ENCODE results near the gene DDX10. TPM values are rescaled to one million over a fixed set of nuclear protein-coding genes. Genes with fewer than 3 reads are reported as not detected.
"Not testable (repeated sequence)": the region's sequence is repeated elsewhere in the genome, so short reads cannot be mapped to it uniquely, and the experiment has no call there.

Gene DDX10
- polyA plus RNA-seq, 1 experiment, result 11.0 TPM

GRCh38 chr11:108817976-108818375 lies 153.1 kb downstream of the DDX10 start:
- H3K4me3 ChIP-seq (ENCODE audit: low read depth, low read length), result no peak overlapping the region
- no peaks in the 10 kb centered on the region for H3K36me3 ChIP-seq (ENCODE audit: control insufficient read depth, insufficient read depth, low read length)
- POLR2A ChIA-PET, result no interaction called here
- CTCF ChIA-PET, result no interaction called here
- TF ChIP-seq CTCF (IDR thresholded peaks at IDR 0.05; ENCODE audit: insufficient read depth, low read depth, low read length), result no peak
- no peak for DNase-seq (ENCODE audit: low read depth)
- H3K27me3 ChIP-seq (ENCODE audit: control insufficient read depth, insufficient read depth, low read length), result no peaks in the 10 kb centered on the region

- ChIA-PET POLR2A (no interaction called here), CTCF (no interaction called here)
- H3K36me3 ChIP-seq (ENCODE audit: control insufficient read depth, insufficient read depth, low read length), result no peaks in the 10 kb centered on the region
- no peak for TF ChIP-seq CTCF (IDR thresholded peaks at IDR 0.05; ENCODE audit: insufficient read depth, low read depth, low read length)
- H3K4me3 ChIP-seq (ENCODE audit: low read depth, low read length), result no peak overlapping the region
- no peaks in the 10 kb centered on the region for H3K27me3 ChIP-seq (ENCODE audit: control insufficient read depth, insufficient read depth, low read length)
- no peak for DNase-seq (ENCODE audit: low read depth)
These were observed 154.1 kb downstream of the DDX10 start for GRCh38 chr11:108818971-108819370.

- TF ChIP-seq CTCF (IDR thresholded peaks at IDR 0.05; ENCODE audit: insufficient read depth, low read depth, low read length), result no peak
- Histone ChIP-seq H3K36me3 (ENCODE audit: control insufficient read depth, insufficient read depth, low read length) (no peaks in the 10 kb centered on the region), H3K4me3 (ENCODE audit: low read depth, low read length) (no peak overlapping the region), H3K27me3 (ENCODE audit: control insufficient read depth, insufficient read depth, low read length) (no peaks in the 10 kb centered on the region)
- ChIA-PET CTCF (no interaction called here), POLR2A (no interaction called here)
- no peak for DNase-seq (ENCODE audit: low read depth)
These were observed 155.1 kb downstream of the DDX10 start for GRCh38 chr11:108819957-108820356.

- CTCF ChIA-PET, result interaction anchor here (0.7 to 1.5 kb wide), 2 partner anchors 13 to 36 kb away, joined by 3 to 4 read pairs; no protein-coding TSS in a partner anchor
- H3K4me3 ChIP-seq (ENCODE audit: low read depth, low read length); DNase-seq (ENCODE audit: low read depth); H3K27me3 ChIP-seq (ENCODE audit: control insufficient read depth, insufficient read depth, low read length); H3K36me3 ChIP-seq (ENCODE audit: control insufficient read depth, insufficient read depth, low read length); POLR2A ChIA-PET: not testable (repeated sequence)
These were observed 159.1 kb downstream of the DDX10 start for GRCh38 chr11:108823960-108824359.

GRCh38 chr11:108824545-108824944 lies 159.7 kb downstream of the DDX10 start:
- H3K36me3 ChIP-seq (ENCODE audit: control insufficient read depth, insufficient read depth, low read length), result no peaks in the 10 kb centered on the region
- H3K4me3 ChIP-seq (ENCODE audit: low read depth, low read length), result no peak overlapping the region
- ChIA-PET CTCF (interaction anchor here (0.7 kb wide), 1 partner anchor 36 kb away, joined by 3 read pairs; no protein-coding TSS in a partner anchor), POLR2A (no interaction called here)
- no peak for DNase-seq (ENCODE audit: low read depth)
- no peak for TF ChIP-seq CTCF (IDR thresholded peaks at IDR 0.05; ENCODE audit: insufficient read depth, low read depth, low read length)
- H3K27me3 ChIP-seq (ENCODE audit: control insufficient read depth, insufficient read depth, low read length), result no peaks in the 10 kb centered on the region

GRCh38 chr11:108825381-108825780 lies 160.5 kb downstream of the DDX10 start:
- DNase-seq (ENCODE audit: low read depth), result no peak
- POLR2A ChIA-PET, result no interaction called here
- H3K4me3 ChIP-seq (ENCODE audit: low read depth, low read length), result no peak overlapping the region
- no peak for TF ChIP-seq CTCF (IDR thresholded peaks at IDR 0.05; ENCODE audit: insufficient read depth, low read depth, low read length)
- CTCF ChIA-PET, result interaction anchor here (0.9 kb wide), 1 partner anchor 22 kb away, joined by 3 read pairs; no protein-coding TSS in a partner anchor
- H3K27me3 ChIP-seq (ENCODE audit: control insufficient read depth, insufficient read depth, low read length), result no peaks in the 10 kb centered on the region
- H3K36me3 ChIP-seq (ENCODE audit: control insufficient read depth, insufficient read depth, low read length), result no peaks in the 10 kb centered on the region
